DLD1 (cell line): Measurements from ENCODE around the gene NUDT16L1.

ENCODE experiments used
- in situ Hi-C: cut with HindIII; loops from 2 replicates; pipeline ENCODE4 v1.10.0; 2017; ENCODE audit warnings: low sequenced_read_pairs

NUDT16L1 gene

DNA sequence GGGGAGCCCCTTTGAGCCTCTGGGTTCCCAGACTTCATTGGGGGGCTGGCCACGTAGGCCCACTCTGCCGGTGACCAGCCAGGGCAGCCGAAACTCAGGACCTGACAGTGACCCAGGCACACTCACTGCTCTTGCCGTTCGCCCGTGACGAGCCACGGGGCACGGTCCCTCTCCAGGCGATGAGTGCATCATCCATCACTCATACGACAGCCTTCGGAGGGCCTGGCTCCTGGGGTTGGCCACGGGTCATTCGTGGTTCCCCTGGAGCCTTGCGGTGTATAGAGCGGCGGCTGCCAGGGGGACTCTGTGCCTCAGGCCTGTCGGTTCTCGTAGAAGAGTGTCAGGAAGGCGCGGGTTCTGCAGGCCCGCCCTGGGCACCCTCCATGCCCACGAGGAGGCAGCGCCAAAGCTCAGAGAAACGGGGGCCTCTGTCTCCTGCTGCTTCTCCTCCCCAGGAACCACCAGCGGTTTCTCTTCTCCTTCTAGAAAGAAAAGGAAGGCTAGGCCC lies 11.2 kb upstream of the NUDT16L1 start:
- in situ Hi-C loops = no loop called here

DNA sequence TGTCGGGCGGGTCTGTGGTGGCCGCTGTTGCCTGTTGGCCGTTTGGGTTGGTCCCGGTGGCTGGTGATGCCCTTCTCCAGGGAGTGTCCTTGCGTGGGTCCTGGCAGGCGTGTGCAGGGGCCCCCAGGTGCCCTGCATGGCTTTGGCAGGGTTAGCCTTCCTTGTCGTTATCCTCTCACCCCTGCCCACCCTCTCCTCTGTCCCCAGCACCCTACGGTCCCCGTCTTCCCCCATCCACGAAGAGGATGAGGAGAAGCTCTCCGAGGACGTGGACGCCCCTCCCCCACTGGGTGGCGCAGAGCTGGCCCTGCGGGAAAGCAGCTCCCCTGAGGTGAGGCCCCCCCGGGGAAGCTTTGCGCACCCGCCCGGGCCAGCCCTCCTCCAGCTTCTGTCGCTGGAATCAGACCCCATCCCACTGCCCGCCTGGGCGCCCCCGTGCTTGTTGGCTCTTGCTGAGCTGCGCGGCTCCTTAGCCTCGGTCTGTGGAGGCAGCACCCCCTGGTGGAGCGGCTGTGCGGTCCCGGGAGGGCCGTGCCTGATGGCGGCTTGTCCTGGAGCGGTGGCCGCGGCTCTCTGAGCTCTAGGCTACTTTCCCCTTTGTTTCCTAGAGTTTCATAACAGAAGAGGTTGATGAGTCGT lies 10.6 kb upstream of the NUDT16L1 start:
- in situ Hi-C loops = no loop called here

DNA sequence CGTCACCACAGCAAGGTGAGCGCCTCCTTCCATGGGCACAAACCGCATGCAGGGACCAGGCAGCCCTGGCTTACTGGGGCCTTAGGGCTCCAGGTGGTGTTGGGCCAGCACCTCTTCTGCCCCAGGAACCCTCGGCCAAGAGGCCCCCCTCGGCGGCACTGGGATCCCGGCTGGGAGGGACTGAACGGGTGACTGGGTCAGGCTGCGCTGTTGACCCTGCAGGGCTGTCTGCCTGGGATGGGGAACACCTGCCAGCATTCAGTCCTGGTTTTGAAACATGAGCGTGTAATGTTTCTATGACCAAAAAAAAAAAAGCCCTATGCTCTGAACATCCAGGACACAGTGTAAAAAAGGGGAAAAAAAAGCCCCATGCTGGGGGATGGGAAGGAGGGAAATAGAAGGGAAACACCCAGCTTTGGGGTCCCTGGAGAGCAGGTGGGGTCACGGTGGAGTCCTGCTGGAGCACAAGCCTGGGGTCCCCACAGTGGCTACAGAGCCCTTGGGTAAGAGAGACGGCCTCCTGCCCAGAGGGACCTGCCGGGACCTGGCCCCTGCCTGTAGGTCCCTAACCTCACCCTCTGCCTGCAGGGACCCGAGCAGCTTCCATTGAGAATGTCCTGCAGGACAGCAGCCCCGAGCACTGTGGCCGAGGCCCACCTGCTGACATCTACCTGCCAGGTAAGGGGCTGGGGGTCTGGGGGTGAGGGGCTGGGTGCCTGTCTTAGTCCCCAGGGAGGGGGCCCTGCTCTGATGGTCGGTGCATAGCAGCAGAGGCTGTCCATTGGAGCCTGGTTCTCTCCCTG lies 9.9 kb upstream of the NUDT16L1 start:
- in situ Hi-C loops = no loop called here

DNA sequence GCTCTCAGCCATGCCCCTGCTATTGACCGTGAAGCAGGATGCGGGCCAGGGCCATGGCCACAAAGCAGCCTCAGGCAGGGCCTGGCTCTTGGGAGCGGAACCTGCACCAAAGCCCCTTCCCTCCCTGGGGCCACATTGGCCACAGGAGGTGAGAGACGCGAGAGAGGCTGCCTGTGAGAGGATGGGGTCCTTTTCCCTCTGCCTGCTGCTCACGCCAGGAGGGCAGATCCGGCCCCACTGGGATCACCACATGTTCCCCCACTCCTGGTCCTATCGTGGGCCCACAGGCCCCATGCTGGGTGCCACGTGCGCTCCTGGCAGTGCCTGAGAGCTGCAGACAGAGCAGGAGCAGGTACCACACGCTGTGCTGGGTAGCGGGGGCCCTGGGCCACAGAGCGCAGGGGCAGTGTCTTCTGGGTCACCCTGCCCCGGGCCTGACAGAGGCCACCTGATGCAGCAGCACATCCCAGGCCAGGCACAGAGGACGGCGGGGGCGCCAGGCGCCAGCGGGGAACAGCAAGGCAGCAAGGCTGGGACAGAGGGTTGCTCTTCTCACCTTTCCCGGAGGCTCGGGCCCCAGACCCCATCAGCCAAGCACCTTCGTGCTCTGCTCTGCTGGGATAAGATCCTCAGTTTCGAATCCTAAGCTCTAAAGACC lies 9.2 kb upstream of the NUDT16L1 start:
- in situ Hi-C loops = no loop called here

- in situ Hi-C loops = no loop called here
Measured at GRCh38 chr16:4684763-4685162, 8.6 kb upstream of the NUDT16L1 start.

DNA sequence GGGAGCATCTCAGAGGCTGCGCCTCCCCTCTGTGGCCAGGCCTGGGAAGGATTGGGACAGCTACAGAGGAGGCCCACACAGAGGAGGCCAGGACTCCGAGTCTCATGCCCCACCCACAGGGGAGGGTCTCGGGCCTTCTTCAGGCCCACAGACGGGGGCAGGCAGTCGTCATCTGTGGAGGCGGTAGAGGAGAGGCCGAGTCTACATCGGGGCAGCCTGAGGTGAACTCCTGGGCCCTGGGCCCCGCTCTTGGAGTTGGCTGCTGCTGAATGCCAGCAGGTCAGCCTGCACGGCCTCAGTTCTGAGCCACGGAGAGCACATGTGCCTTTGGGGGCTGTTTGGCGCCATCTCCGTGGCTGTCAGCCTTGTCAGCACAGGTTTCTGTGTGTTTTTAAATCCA lies 8.1 kb upstream of the NUDT16L1 start:
- in situ Hi-C loops = no loop called here

DNA sequence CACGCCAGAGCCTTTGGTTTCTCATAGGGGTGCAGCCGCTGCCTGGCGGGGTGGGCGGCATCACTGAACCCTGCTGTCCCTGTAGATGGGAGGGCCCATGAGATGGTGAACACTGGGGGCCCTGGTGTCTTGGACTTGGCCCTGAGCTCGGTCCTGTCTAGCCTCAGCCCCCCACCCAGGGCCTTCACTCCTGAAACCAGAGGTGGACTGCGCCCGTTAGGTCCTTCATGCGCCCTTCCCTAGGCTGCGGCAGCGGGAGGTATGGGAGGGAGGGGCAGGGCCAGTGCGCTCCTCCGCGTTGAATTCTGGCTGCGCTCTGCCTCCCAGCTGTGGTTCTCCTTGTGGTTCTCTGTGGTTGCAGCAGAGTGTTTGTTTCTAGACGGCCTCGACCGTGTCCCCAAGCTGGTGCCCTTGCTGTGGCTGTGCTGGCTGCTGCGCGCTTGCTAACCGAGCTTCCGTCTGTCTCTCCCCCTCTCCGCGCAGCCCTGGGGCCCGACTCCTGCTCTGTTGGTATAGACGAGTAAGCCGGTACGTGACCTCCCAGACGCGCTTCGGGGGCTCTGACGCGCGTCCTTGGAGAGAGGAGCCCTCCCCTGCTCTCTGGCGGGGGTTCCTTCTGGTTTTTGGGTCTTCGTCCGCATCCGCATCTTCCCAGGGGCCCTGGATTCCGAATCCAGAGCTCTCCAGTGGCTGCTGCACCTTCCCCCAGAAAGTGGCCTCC lies 7.4 kb upstream of the NUDT16L1 start:
- in situ Hi-C loops = no loop called here

DNA sequence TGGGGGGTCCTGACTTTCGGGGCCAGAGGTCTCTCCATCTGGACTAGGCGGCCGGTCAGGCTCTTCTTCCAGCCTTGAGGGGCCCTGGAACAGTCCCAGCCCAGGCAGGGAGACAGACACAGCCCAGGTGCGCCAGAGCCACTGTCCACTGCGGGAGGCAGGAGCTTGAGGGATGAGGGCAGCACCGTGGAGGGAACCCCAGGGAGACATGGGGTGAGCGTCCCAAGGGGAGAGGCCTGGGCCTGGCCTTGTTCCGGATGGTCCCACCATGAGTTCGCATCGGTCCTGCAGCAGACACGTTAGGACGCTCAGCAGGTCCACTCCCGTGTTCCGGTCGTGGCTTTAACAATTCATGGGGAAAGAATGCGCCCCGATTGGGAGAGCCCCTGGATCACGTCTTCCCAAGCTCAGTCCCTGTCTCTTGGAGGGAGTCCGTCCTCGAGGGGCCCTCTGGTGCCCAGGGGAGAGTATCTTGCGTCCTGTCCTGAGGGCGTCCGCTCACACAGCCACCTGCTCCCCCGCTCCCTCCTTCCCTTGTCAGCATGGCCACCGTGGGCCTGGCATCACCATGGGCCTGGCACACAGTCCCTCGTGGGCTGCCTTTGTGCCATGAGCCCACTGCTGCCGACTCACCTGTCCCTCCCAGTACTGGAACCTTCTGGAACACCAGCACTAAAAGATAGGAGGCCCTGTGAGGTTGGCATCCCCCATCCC lies 6.7 kb upstream of the NUDT16L1 start:
- in situ Hi-C loops = no loop called here

DNA sequence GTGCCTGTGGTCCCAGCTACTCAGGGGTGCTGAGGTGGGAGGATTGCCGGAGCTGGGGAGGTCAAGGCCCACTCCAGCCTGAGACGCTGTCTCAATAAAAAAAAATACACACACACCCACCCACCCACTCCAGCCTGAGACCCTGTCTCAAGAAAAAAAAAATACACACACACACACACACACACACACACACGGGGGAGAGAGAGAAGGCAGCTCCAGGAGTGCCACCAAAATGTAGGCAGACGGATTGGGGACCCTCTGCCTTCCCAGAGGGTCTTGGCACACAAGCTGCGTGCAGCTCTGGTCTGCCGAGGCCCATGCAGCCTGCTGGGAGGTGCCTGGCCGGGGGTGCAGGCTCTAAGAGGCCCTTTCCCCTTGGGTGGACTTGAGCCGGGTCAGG lies 5.9 kb upstream of the NUDT16L1 start:
- in situ Hi-C loops = no loop called here

DNA sequence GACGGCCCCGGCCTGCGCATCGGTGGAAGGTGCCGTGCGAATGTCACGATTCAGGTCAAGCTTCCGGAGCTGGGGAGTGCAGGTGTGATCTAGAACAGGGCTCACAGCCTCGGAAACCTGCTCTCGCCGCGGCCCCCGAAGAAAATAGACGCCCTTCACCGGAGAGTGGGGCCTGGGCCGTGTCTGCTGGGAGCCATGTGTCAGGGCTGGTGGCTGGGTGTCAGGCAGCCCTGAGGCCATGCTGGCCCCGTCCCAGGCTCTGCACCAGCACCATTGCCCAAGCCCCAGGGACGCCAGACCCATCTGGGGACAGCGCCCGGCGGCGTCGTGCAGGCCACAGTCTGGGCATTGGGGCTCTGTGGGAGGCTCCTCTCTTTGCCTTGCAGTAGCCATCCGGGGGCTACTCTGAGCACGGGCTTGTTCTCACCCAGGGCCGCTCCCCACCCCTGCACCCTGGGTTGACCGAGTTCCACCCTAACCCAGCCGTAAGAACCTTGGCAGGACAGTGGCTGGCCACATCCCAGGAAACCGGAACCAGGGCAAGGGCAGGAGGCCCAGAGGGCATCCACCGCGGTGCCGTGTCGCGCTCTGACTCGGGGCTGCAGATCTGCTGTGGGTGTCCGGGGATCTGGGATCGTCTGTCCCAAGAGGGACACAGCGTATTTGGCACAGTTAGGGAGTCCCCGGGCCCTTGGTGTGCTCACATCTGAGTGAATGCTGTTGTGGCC lies 5.3 kb upstream of the NUDT16L1 start:
- in situ Hi-C loops = no loop called here

DNA sequence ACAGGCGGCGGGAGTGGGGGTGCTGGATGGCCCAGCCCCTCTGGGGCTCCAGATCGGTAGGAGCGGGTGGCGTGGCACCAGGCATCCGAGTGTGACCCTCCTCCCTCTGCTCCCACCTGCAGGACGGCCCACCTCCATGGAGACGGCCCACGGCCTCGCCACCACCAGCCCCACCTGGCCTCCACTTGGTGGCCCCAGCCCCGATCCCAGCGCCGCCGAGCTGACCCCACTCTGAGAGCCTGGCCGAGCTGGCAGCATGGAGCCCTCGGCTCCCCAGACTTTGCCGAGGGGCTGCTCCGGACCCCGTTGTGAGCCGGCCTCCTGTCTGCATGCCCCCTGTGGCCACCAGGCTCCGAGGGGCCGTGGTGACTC lies 4.7 kb upstream of the NUDT16L1 start:
- in situ Hi-C loops = no loop called here

DNA sequence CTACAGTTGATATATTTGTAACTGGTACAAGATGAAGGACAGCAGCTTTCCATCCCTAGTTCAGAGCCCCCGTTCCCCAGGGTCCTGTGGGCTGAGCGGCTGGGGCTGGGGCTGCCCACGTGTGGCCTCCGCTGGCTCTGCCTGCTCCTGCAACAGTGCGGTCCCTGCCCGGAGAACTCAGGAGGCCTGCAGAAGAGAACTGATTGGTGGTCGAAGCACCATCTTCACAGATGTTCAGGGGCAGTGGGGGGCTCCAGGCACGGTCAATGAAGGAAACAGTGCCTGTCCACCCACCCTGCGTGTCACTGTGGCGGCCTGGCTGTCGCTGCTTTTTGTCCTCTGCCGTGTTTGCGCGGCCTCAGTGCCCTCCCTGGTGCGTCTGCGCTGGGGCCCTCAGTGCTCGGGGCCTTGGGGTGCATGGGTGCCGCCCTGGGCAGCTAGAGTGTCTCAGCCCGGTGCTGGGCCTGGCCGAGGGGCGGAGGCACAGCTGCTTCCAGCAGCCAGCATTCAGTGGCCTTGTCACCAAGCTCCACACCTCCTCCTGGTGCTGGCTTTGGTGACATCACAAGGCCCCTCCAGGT lies 4.2 kb upstream of the NUDT16L1 start:
- in situ Hi-C loops = no loop called here

DNA sequence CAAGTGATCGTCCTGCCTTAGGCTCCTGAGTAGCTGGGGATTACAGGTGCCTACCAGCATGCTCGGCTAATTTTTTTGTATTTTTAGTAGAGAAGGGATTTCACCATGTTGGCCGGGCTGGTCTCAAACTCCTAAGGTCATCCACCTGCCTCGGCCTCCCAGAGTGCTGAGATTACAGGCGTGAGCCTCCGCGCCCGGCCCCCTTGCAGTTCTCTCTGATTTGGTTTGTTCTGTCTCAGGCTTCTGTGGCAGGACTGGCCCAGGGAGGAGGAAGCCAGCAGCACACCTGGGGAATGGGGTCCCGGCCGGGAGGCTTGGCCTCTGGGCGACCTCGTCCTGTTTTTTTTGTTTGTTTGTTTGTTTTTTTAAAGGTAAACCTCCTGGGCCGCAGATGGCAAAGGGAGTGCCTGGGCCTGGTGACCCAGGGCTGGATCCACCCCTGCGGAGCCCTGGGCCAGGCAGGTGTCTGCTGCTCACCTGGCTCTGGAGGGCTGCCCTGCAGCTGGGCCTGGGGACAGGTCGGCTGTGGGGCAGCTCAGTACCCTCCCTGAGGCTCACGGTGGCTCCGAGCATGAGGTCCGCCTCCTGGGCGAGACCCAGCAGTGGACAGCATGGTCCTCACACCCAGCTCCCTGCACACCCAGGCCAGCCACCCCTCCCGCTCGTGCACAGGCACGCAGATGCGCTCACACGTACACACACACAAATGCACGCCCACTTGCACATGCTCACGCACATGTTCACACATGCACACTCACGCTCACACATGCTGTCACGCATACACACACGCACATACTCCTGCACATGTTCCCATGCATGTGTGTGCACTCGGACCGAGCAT lies 3.3 kb upstream of the NUDT16L1 start:
- in situ Hi-C loops = no loop called here

- in situ Hi-C loops = no loop called here
Measured at GRCh38 chr16:4690946-4691665, 2.3 kb upstream of the NUDT16L1 start.

- in situ Hi-C loops = no loop called here
Measured at GRCh38 chr16:4691666-4692412, 1.5 kb upstream of the NUDT16L1 start.

GRCh38 chr16:4692460-4693295 lies 684 bp upstream of the NUDT16L1 start:
- in situ Hi-C loops = no loop called here
